ENCODE results near the gene PRKCG.
"Not testable (repeated sequence)": the region's sequence is repeated elsewhere in the genome, so short reads cannot be mapped to it uniquely, and the experiment has no call there.

GRCh38 chr19:53840914-53841313, 41.1 kb upstream of the PRKCG start:
- TF ChIP-seq CTCF (IDR thresholded peaks at IDR 0.05 in 4 of 5, conservative IDR thresholded peaks at IDR 0.05 in 1 of 5); POLR2A (IDR thresholded peaks at IDR 0.05): not testable (repeated sequence)
